ENCODE results near the gene SETSIP. TPM values are rescaled to one million over a fixed set of nuclear protein-coding genes. Genes with fewer than 3 reads are reported as not detected.

Gene SETSIP
- not detected in 2 replicates for total RNA-seq

GRCh38 chr1:92075311-92075710, at the start of gene SETSIP:
Gene SETSIP (minus strand): TSS chr1:92075411. CDS start chr1:92075411, 0 bp downstream.

GRCh38 chr1:92080128-92080985, 5.1 kb upstream of the SETSIP start, which contains the start of gene BTBD8:
Gene BTBD8 (plus strand): TSS chr1:92080345. CDS start chr1:92080572, 227 bp downstream.

Other genes with a start within 250 kb of the SETSIP start
- 11.1 and 18.1 TPM in 2 replicates for gene TGFBR3, start 189.3 kb downstream of the SETSIP start, total RNA-seq
- not detected in 2 replicates for gene BRDT, start 126.0 kb downstream of the SETSIP start, total RNA-seq
- 8.8 and 15.0 TPM in 2 replicates for gene EPHX4, start 45.4 kb downstream of the SETSIP start, total RNA-seq
- 2.0 and 2.1 TPM in 2 replicates for gene BTBD8, start 4.9 kb upstream of the SETSIP start, total RNA-seq
- gene C1orf146, start 142.5 kb upstream of the SETSIP start, total RNA-seq, result not detected in 2 replicates
- gene GLMN, start 223.6 kb upstream of the SETSIP start, total RNA-seq, result 6.2 and 13.2 TPM in 2 replicates
- gene RPAP2, start 223.6 kb upstream of the SETSIP start, total RNA-seq, result 5.6 and 16.4 TPM in 2 replicates

All from vein endothelial cell (primary cell).